Measurements from ENCODE around the gene CRISPLD2.
"Not testable (repeated sequence)": the region's sequence is repeated elsewhere in the genome, so short reads cannot be mapped to it uniquely, and the experiment has no call there.

Gene CRISPLD2

GRCh38 chr16:84822990-84823389, 3.2 kb downstream of the CRISPLD2 start:
- FAIRE-seq = no peak

DNA sequence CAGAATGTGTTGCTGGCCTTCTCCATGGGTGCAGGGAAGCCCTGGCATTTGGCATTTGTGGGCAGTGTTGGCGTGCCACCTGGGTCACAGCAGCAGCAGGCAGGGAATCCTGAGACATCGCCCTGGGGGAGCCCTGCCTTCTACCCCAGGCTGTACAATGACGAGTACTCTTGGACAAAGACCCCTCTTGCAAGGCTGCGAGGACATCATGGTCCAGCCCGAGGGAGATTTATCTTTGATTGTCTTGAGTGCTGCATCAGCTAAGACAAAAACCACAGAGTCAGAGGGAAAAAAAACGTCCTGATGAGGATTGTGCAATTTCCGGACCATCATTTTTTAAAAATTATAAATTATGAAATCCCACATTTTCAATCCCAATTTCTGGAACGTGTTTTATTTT, 3.7 kb downstream of the CRISPLD2 start:
- no peak for FAIRE-seq

- no peak for FAIRE-seq
These were observed 4.1 kb downstream of the CRISPLD2 start for GRCh38 chr16:84823926-84824325.

DNA sequence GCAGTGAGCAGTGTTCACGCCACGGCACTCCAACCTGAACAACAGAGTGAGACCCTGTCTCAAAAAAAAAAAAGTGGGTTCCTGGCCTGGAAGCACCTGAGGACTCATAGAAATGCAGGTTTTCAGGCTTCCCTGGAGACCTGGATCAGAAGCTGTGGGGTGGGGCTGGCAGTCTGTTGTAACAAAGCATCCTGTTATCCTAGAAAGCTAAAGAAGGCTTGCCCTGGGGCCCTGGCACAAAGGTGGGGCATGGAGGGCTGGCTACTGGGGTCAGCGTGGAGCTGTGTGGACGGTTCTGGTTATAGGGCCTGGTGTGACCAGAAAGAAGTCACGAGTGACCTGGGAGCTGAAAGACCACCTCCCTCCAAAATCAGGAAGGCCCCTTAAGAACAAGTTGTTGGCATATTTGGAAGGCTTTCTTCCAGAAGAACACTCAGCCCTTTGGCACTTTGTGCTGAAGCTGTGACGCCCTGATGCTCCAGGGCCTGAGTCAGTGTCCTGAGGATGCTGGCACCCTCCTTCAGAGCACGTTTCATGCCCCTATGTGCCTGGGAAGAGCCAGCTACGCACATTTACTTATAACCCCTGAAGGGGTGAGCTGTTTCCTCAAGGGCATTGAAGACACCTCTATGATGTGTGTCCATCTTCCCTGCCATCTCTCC, 6.2 kb downstream of the CRISPLD2 start:
- FAIRE-seq = no peak

DNA sequence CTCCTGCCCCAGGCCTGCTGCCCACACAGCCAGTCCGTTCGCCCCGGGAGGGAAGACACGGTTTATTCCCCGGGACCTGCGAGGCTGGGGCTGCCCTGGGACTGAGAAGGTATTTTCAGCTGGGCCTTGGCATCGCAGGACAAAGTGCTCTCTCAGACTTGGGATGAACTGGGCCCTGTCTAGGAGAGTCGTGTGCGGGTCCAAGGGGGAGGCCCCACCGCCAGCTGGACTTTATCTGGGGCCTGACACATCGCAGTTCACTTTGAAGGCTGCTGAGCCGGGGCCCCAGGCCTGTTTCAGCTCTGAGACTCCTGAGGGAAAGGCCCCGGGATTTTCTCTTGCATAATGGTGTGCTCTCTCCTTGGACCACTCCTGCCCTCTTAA, 6.8 kb downstream of the CRISPLD2 start:
- FAIRE-seq = no peak

- no peak for FAIRE-seq
These were observed 7.4 kb downstream of the CRISPLD2 start for GRCh38 chr16:84827131-84827574.

GRCh38 chr16:84827897-84828296, 8.1 kb downstream of the CRISPLD2 start:
- FAIRE-seq = no peak

- FAIRE-seq = no peak
These were observed 8.5 kb downstream of the CRISPLD2 start for GRCh38 chr16:84828322-84828721.

DNA sequence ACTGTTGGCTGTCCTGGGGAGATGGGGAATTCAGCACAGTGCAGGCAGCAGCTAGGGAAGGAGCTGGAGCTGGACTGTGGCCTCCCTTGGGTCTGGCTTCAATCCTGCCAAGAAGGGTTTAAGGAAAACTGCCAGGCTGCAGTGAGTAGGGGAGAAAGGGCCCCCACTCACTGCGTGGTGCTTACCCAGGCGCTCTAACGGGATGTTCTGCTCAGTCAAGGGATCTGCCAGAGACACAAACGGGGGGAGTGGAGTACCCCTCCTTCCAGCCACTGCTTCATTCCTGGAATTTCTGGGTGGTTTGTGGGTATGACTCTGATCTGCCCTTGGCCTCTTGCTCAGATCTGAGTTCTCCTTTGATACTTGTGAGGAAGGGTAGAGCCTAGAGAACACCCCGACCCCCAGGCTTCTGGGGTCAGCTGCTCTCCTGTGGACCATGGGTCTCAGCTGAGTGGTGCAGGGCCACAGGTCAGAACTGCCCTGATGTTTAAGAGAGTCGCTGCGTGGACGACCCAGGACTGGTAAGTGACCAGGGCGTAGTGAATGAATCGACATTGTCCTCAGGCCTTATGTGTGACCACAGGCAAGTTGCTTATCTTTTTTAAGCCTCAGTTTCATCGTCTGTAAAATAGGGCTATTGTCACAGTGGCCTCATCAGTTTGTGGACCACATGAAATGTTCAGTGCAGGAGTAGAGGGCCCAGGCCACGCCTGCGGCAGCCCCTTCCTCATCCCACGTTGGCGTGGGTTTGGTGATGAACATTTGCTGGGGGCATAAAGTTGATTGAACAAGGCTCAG, 9.6 kb downstream of the CRISPLD2 start:
- FAIRE-seq = no peak

DNA sequence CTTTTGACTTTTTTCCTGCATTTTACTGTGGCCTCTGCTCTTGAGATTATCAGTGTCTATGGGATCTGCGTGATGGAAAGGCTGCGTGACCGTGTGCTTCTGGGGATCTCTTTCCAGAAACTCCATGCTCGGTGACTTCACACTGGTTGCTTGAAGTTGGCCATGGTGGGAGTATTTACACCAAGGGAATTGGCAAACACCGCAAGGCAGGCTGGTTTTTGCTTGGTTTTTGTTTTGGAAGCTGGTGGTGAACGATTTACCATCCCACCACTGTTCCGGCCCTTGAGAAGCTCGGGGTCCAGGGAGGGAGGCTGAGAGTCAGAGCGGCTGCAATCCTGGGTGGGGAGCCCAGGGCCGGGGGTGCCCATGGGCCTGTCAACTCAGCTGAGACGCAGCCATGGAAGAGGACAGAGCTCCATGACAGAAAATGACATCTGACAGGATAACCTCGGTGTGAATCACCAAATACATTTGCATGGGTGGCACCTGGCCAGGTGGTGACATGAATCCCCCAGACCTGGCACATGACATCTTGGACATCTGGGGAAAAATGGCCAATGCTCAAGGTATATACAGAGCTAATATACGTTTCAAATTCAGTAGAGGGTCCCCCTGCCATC, 11.1 kb downstream of the CRISPLD2 start:
- no peak for FAIRE-seq

DNA sequence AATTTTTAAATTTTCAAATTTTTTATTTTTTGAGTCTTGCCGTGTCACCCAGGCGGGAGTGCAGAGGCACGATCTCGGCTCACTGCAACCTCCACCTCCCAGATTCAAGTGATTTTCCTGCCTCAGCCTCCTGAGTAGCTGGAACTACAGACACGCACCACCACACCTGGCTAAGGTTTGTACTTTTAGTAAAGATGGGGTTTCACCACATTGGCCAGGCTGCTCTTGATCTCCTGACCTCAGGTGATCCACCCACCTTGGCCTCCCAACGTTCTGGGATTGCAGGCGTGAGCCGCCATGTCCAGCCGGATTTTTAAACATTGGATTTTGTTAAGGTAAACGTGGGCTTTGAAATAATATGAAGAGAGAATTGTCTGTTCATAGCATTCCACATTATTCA, 11.9 kb downstream of the CRISPLD2 start:
- not testable (repeated sequence) for FAIRE-seq

DNA sequence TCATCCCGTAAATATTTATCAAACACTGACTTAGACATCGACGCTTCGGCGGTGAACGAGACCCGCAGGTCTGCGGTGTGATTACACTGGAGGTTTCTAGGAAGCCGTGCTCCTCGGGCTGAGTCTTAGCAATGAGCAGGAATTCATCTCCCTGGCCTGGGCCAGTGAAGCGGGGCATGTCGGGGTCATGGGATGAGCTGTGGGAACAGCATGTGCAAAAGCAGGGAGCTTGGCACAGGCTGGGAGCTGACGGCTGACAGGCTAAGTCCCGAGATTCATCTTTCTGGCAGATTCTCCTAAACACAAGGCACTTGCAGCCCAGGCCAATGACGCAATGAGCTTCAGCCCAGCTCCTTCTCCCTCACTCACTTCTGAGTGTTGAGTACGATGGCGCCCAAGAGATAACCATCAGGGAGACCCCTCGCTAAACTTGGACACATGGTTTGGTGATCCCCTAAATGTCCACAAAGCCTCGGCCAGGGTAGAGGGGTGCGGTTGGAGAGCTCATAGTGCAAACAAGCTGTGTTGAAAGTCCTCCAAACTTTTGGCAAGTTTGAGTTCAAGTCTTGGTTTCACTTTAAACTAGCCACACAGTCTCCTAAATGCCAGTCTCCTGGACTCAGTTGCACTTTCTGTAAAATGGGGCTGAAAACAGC, 12.8 kb downstream of the CRISPLD2 start:
- FAIRE-seq = no peak

DNA sequence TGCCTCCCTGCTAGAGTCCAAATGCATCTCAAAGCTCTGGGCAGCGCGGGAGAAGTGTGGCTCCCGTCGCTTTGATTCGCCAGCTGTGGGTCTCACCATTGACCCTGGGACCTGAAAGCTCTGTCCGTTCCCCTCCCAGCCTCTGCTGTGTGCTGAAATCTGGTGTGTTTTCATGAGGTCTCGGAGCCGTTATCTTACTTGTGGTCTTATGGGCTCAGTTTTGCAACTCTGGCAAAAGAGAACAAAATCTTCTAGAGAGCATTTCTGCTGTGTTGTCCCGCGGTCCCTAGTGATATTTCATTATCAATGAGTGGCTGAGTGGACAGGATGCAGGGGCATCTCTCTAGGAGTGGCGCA, 13.3 kb downstream of the CRISPLD2 start:
- no peak for FAIRE-seq

- no peak for FAIRE-seq
These were observed 14.0 kb downstream of the CRISPLD2 start for GRCh38 chr16:84833542-84834402.

DNA sequence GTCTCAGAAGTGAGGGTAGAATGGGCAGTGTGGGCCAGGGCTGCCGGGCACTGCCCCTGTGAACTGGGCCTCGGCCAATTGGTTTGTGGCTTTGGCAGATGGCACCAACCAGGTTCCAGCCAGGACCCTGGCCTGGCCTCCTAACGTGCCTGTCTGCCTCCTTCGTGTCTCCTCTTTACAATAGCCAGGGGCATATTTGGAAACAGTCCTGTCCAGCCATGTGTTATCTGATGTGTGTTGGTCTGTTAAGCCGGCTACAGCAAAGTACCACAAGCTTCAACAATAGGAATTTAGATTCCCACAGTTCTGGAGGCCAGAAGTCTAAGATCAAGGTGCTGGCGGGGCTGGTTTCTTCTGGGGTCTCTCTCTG, 14.6 kb downstream of the CRISPLD2 start:
- FAIRE-seq = no peak

DNA sequence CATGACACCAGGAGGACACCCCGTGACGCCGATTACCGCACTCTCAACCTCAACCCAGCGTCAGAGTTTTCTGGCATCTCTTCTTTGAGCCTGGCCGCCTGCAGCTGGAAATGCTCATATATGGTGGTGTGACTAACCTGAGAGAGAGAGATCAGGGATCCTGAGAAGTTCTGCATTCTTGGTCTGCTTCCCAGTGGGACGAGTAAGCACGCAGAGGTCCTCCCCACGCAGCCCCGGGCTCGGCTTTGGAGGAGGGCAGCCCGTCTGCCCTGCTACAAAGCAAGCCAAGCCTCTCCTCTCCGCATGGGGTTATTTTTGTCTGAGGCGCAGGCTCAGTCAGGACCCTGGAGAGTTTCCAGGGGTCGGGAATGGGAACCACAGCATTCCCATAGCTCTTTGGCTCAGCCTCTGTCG, 16.5 kb downstream of the CRISPLD2 start:
- FAIRE-seq = no peak

DNA sequence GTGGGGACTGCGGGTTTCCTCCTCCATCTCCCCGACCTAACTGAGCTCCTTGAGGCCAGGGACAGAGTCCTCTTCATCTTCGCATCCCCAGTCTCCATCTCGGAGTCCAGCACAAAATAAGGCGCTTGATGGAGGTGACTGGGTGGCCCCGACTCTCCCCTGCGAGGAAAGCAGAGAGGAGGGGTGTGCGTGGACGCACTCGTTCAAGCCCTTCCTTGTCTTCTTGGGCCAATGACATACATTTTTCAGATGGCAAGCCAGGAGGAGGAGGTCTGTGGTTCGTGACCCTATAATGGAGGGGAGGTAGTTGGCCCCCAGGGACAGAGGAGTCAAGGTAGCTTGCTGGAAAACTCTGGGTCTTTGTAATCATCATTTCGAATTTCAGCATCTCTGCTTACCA, 17.2 kb downstream of the CRISPLD2 start:
- no peak for FAIRE-seq

- FAIRE-seq = no peak
These were observed 18.7 kb downstream of the CRISPLD2 start for GRCh38 chr16:84838383-84838948.

- FAIRE-seq = no peak
These were observed 19.3 kb downstream of the CRISPLD2 start for GRCh38 chr16:84839054-84839453.

DNA sequence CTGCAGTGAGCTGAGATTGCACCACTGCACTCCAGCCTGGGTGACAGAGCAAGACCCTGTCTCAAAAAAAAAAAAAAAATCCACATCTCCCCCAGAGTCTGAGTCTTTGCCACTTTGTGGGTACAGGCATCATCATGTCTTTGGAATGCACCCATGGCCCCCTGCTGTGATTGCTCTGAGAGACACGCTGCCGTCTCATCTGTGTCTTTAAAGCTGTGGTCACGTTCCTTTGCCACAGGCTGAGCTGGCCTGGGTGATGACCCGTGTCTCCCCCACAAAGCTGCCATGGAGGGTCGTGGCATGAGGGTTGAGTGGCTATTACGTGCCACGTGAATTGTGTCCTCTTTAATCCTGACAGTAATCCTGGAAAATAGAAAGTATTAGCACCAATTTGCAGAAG, 20.2 kb downstream of the CRISPLD2 start:
- no peak for FAIRE-seq

GRCh38 chr16:84840687-84841627, 21.2 kb downstream of the CRISPLD2 start:
- FAIRE-seq = no peak

Measured in A204.1 (cell line).